Activated CD4-positive, CD25-positive, alpha-beta regulatory T cell treated with anti-CD3 and anti-CD28 coated beads, Interleukin-2, amount 50 U/mL, for 72 hours (primary cell): ENCODE results near the gene NSL1.

Experiments used
- DNase-seq: peaks from one replicate; pipeline ENCODE4 v3.0.0; 2021

Gene NSL1

DNA sequence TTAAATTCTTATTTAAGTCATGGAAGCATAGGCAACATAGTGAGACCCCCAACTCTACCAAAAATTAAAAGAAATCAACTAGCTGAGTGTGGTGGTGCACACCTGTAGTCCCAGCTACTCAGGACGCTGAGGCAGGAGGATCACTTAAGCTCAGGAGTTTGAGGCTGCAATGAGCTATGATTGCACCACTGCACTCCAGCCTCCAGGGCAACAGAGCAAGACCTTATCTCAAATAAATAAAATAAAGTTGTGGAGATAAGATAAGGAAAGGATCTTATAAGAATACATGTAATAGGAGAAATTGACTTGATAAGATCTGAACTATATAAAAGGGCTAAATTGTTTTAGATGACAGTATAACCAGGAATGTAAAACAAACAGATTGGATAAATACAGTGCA is 89.7 kb downstream of the NSL1 start:
- DNase-seq, result no peak

DNA sequence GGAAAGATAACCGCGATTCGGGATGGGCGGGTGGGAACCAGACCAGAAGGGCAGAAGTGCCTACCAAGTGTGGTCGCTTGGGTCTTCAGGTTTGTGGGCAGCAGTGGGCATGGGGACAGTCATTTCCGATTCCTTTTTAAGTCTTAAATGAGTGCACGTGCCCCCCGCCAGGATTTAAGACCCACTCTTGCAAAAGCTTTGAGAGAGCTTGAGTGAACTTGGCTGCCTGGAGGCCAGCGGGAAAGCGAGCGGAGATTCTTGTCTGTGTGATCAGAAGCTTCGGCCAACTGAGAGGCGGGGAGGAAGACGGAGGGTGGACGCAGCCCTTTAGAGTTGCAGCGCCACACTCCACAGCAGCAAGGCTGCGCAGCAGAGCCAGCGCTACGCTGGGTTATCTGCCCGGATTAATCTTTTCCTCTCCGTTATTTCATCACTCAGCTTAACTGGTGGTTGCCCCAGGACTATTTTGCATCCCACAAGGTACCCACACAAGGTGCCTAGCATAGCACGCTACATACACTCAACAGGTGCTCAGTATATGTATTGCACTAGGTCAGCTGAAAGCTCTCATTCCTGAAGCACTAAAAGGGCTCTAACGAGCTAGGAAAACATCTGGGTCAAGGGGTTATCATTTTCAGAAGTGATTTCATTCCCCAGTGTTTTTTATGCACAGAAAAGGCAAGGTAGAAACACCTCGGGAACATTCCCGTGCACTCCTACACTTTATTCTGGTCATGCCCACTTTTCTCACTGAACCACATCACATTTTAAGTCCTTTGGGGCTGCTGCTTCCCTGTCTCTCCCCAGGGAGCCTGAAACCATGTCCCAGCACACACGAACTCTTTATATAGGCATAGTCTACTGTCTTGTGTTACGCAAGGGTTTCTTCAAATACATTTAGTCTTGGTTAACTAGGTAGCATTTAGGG is 90.4 kb downstream of the NSL1 start:
- no peak for DNase-seq

DNA sequence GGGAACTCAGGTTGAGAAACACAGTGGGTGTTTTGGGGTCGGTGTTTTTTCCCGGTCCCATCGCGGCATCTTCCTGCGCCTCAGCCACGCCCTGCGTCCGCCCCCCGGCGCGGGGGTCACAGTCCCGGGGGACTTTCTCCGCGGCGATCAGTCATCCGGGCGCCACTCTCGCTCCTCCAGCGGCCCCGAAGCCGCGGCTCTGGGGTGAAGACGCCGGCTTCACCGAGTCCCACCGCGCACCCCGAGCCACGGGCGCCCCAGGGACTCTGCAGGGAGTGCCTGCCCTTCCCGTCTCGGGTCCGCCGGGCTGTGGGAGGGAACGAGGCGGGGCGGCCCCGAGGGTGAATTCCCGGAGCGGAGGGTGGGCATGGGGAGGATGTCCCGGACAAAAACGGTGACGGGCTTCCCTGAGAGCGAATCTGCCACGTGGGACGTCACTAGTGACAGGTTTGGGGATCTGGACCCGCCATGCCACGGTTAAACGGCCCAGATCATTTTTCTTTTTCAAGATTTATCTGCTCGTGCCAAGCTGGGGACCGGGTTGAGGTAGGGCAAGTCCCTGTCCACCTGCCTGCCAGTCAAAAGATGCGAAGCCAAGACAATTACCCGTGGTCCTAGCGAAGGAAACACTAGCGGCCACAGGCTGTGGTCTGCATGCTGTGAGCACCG is 91.2 kb downstream of the NSL1 start:
- DNase-seq, result peak; percentile 52

DNA sequence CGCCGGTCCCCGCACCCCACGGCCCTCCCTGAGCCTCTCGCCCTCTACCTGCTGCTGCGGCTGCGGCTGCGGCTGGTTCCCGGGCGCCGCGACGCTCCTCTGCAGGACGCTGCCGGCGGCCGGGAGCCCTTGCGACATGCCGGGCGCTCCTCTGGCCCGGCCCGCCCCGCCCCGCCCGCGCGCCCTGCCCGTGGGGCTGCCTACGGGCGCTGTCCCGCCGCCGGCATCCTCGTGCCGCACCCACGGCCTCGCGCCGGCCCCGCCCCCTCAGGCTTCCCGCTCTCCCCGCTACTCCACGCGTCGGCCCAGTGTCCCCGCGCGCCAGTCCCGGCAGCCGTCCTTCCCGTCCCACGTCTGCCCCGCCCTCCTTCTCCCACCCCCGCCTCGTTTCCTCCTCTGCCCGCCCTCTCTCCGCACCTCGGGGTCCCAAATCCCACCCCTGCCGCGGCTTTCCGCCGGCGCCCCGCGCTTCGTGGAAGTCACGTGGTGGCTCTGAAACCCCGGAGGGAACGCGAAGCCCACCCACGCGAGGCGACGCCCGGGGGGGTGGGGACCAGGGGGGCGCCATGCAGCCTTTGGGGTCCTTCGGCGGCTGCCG is 91.9 kb downstream of the NSL1 start, which contains the start of gene BATF3:
BATF3 (minus strand) TSS at position 216 of the 598 bp plus-strand sequence; CDS start at position 138, 78 bp downstream.
- no peak for DNase-seq

DNA sequence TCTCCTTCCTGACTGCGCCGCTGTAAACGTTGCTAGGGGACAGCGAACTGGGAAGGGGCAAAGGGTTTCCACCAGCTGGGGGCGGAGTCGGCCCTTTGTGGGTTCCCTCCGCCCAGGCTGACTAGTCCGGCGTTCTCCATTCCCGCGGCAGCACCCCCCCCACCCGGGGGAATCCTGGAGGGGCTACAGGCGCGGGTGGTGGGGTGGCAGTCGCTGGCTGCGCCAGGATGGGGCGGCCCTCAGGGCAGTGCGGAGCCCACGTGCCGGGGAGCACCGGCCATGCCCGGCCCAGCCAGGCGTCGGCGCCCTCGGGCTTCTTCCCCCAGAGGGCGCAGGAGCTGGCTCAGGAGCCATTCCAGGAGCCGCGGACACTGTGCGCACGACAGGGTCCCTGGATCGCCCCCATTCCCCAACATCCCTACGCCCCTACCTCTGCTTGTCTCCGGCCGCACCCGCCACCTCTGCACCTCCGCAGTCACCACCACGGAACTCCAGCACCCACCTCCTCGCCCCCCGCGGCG is 92.4 kb downstream of the NSL1 start:
- peak; percentile 55 for DNase-seq

DNA sequence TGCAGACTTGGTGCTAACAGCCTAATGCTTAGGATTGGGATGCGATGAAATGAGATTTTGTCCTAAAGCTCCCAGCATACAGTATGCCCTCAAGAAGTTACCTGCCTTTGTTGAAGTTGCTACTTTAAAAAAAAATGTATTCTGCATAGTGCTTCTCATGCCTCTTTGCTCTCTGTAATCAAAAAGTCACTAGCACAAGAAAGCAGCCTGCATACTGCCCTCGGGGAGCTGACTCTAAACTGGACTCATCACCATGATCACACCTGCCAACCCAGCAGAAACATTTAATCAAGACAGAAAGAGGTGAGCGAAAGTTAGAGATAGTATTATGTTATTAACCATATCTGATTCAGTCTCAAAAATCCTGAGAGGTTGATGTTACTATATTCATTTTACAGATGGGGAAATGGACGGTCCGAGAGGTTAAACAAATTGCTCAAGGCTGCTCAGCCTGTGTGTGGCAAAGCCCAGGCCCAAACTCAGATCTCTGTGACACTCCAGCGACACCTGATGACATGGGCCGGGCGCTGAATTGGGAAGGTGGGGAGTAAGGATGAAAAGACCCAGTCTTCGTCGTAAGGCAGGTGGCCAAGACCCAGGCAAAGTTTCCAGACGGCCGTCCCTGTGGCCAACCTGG is 93.0 kb downstream of the NSL1 start:
- no peak for DNase-seq

DNA sequence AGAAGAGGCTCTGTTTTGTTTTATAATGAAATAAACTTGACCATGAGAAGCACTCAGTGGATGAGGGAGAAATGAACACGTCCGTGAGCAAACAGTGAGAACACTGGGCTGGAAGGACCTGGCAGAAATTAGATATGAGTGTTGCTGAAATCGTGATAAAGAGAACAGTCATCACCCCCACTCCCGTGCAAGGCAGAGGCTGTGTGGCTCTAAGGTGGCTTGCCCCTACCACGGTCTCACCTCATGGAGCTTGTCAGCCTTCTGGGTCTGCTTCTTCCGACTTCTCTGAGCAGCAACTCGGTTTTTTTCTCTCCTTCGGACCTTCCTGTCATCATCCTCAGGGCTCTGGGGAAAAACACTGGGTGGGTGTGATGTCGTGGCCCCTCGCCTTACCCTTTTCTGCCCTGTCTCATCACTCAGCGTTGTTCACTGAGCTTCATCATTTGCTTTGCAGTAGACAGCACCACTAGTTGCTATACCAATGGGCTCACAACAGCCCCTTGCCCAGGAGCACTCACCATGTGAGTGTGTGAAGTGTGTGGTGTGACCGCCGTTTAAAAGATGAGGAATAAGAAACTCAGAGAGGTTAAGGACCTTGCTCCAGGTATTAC is 94.8 kb downstream of the NSL1 start:
- no peak for DNase-seq

DNA sequence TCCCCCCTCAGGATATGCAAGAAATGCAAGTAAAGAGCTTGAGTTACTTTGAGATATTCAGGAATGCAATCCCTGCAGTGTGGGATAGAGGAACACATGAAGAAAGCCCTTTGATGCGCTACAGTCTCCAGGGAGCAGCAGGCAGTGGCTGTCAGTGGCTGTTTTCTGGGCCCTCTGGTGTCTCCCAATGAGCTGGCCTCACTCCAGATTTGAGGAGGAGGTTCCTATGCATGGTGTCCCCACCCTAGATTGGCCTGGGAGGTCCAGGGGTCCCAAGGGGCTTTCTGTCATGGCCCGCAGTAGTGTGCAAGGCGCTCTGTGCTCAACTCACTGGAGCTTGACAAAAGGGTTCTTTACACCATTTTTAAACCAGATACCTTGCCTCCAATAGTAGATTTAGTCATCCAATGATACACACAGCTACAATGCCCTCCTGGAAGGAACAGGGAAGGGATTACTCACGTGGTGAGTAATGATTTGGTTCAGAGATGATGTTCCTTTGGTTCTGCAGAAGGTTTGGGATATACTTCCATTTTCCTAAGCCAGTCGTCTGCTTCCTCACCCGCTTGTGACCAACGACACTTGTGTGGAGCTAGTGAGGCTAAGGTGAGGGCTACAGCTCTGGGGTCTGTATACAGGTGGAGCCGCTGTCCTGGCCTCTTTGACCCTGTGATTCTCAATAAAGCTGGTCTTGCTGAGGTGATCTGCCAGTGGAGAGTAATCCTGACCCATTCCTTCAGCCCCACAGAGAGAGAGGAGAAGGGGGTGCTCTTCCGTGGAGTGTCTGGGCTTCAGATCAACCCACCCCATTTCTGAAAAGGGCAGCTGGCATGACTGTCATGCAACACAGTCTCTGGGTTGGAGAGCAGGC is 98.6 kb downstream of the NSL1 start:
- no peak for DNase-seq

DNA sequence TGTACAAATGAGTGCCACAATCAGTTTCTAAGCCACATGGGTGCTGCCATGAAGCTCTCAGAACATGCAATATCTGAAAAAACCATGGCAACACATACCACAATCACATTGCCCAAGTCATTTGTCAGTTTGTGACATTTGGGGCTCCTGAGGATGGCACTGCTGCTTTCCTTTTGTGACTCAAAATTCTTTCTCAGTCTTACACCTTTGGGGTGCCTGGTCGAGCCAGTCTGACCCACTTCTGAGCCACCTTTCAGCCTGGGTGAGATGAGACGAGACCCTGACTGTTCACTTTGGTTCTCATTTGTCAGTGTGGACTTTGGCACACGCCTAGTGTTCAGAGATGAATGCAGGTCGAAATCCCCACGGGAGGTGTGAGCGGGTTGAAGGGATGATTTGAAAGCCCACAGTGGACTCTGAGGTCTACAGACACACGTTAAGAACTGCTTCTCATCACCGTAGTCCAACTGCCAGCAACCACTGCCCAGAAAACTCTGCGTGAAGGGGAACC is 100.0 kb downstream of the NSL1 start:
- no peak for DNase-seq

DNA sequence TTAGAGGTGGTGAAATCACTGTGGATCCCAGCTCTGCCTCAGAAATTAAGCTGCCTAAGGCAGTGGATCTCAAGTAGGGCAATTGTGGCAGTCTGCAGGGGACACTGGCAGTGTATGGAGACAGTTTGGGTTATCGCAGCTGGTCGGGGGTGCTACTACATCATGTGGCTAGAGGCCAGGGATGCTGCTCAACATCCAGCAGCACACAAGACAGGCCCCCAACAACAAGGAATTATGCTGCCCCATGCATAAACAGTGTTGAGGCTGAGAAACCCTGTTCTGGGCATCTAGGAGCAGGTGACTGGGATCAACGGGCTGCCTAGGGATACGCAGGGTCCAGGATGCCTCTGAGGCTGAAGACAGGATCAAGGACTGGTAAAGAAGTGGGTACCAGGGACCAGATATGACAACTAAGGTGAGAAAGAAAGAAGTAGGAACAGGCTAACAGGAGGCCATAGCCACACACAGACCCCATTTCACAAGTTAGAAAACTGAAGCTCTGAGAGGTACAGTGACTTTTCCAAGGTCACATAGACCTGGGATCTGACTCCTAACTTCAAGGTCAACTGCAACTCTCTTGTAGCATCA is 100.7 kb downstream of the NSL1 start:
- DNase-seq, result no peak

DNA sequence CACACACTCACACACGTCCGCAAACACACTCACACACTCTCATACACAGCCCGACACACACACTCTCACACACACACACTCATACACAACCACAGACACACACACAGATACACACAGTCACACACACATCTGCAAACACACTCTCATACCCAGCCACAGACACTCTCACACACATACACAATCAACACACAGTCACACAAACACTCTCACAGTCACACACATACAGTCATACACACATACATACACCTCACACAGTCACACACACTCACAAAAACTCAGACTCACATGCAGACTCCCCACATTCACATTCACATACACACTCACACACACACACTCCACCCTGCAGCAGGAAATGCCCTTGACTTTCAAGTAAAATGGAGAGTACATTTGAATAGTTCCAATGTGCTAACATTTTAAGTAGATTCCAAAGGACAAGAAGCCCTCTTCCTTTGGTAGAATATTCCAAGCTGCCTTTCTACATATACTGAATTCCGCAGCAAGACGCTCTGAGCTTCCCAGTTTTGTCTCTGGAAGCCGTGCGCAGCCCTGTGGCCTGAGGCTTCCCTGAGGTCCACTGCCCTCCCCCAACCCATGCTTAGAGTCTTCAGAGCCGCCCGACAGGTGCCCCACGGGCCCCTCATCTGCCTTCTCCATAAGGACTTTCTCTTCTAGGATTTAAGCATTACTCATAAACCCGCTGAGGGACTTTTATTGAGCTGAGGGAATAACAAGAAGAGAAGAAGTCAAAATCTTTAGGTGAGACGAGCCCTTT is 101.6 kb downstream of the NSL1 start:
- DNase-seq, result no peak

DNA sequence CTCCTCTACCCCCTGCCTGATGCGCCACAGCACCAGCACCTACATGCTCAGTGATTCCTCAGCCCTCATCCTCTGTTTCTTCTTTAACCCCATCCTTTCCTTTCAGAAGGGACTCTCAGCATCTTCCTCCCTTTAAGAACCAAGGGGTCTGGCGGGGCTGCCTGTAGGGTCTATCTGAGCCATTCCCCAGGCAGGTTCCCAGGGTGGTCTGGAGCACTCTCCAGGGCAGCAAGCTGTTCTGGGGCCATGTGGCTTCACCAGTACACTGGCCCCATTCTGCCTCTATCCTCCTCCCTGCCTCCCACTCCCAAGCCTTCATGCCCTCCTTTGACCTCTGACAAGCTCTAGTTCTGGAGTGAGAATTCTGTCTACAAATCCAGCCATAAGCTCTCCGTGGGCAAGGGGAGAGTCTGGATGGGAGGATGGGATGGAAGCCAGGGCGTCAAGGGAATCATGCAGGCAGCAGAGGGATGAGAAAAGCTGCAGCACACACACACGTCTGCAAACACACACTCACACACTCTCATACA is 102.3 kb downstream of the NSL1 start:
- DNase-seq, result no peak

DNA sequence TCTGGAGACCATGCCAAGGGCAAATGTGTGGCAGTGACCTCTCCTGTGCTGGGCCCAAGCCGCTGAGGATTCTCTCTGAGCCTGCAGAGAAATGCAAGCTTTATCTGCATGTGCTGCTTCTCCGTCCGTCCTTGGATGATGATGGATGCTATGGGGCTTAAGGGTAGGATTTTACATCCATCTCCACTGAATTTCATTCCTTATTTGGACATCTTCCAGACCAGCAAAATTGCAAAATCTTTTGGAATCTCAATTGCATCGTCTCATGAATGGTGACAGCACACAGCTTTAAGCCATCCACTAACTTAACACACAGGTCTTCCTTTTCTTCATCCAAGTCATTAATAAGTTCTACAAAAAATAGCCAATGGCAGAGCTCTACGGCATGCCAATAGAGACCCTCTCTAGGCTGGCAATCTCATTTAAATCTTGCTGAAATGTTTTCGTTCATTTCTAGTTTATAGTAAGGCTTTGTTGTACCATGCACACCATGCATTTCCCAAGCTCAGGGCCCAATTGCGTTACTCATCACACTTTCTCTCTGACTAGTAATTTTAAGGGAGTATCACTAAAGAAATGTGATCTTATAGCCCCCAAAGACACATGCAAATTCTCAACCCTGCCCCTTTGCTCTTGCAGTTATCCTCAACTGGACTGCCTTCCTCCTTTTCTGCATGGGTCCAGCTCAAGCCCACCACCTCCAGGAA is 103.1 kb downstream of the NSL1 start:
- no peak for DNase-seq

DNA sequence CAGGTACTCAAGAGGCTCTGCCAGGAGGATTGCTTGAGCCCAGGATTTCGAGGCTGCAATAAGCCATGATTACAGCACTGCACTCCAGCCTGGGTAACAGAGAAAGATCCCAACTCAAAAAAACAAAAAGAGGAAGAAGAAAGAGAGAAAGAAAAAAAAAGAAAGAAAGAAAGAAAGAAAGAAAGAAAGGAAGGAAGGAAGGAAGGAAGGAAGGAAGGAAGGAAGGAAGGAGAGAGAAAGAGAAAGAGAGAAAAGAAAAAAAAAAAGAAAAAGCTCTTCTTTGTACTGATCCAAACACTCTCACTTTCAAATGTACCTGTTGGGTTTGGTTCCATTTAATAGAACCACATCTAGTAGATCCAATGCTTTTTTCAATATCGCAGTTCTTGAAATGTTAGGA is 103.8 kb downstream of the NSL1 start:
- DNase-seq, result no peak

DNA sequence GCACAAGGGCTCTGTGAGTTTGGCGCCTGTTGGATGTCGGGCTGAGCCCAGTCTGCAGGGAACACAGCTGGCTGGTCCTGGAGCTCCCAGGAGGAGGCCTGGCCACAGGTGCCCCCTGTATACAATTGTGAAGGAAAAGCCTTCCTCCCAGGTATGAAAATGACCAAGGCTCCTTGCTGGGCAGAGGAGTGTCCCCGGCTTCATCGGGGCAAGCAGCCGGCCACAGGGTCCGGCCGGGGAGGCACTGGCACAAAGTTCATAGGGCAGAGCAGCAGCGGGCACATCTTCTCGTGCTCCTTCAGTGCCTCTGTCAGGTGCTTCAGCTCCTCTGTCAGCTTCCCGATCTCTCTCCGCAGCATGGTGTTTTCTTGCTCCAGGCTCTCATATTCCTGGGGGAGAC is 105.0 kb downstream of the NSL1 start:
- no peak for DNase-seq

DNA sequence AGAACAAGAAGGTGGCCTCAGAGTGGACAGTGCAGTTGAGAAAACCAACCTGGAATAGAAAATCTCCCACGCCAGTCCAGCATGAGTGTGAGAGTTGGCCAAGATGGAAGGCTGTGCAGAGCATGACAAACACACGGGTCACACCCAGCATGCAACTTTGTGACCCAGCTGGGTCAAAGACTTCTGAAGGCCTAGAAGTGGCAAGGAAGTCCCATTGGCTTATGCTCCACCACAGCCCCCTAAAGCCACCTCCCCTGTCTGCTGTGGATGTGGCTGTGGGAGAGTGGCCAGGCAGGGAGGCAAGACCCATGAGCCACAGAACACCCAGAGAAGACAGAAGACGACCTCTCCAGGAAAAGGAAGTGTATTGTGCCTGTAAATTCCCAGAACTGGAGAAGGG is 105.5 kb downstream of the NSL1 start:
- DNase-seq, result no peak

DNA sequence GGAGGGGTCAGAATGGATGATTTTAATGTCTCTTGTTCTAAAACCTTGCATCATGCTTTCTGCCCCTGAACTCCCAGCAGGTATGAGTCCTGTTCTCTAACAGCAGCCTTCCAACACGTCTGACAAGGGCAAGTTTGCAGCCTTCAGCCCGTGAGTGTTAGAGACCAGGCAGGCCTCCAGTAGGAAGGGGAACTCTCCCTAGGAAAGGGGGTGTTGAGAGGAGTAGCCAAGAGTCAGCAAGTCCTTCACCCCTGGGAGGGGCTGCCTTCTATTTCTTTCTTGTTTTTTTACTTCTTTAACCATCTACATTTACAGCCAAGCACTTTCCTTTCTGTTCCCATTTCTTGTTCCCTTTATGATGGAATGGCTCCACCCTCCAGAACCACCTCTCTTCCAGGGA is 106.1 kb downstream of the NSL1 start:
- DNase-seq, result no peak

DNA sequence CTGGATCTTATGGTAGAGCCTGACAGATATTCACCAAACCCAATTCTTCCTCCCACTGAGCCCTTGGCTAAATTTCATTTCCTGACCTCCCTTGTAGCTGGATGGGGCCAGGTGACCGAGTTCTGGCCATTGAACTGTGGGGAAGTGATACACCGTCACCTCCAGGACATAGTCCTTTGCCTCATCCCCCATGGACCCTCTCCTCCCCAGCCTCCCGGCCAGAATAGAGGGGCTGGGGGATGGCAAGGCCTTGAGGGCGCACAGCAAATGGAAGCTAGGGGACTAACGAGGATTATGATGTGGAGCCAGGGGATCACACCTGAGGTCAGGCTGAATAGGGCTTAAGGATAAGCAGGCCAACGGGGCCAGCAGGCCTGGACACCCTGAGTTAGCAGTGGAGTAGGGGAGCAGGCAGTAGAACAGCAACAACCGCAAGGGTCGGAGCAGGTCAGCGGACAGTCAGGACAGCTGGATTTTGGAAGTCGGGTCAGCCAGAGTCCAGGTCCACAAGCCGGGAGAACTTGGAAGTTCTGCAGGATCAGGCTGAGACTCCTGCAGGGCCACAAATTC is 107.0 kb downstream of the NSL1 start:
- DNase-seq, result no peak

DNA sequence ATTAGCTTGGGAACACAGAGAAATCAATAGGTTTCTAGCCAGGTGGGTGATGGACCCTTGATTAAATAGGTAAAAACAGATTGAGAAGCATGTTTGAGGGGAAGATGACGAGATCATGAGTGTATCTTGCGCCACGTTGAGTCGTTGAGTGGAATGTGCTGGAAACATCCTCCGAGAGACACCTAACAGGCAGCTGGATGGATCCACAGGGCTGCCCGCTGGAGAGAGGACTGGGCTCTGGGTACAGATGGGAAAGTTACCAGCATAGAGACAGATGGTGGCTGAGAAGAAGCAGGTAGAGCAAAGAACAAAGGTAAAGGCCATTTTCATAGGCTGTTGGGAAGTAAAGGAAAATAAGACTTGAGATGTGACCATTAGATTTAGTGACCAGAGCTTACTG is 107.5 kb downstream of the NSL1 start:
- DNase-seq, result no peak
